Measurements from ENCODE around the gene GLDN.

GLDN gene

DNA sequence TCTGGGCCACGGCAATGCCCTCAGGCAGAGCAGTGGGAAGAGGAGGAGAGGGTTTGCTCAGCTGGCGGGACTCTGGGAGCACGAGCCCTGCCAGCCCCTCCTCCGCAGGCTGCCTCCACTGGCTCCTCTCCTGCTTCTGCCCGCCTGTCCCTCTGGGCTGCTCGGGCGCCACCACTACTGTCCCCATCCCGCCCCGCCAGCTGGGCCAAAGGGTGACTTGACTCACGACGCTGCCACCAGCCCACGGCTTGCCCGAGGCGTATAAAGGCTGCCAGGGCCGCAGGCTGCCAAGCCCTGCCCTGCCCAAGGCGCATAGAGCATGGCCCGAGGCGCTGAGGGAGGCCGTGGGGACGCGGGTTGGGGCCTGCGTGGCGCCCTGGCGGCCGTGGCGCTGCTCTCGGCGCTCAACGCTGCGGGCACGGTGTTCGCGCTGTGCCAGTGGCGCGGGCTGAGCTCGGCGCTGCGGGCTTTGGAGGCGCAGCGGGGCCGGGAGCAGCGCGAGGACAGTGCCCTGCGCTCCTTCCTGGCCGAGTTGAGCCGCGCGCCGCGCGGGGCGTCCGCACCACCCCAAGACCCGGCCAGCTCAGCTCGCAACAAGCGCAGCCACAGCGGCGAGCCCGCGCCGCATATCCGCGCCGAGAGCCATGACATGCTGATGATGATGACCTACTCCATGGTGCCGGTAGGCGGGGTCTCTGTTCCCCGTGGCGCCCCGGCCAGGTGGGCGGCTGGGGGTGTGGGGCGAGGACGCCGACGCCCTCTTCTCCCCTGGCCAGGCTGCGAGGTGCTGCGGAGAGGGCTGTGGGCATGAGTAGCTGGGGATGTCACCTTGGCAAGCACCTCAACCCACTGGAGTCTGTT, at the start of gene GLDN:
Gene GLDN, plus strand, starts transcription at position 290 of the 861 bp plus-strand sequence. Its CDS starts 30 bp downstream, at position 320.
- DNase-seq (ENCODE audit: low read depth): no peak

DNA sequence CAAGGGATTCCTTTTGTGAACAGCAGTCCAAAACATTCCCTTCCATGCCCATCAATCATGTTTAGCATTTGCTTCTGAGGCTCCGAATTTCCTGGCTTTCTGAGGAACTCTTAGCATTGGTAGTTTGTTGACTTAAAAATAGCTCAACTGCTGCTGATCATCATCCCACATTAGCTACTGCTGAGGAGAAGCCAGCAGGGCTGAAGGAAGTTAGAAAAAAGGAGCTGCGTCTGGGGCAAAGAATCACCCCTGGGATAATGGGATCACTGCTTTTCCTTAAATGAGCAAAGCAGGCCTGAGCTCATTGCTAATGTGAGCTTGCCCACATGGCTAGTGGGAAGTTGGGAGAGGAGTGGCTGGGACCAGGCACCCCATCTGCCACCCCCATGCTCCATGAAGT, 42.8 kb upstream of the GLDN start:
- DNase-seq (ENCODE audit: low read depth): no peak

DNA sequence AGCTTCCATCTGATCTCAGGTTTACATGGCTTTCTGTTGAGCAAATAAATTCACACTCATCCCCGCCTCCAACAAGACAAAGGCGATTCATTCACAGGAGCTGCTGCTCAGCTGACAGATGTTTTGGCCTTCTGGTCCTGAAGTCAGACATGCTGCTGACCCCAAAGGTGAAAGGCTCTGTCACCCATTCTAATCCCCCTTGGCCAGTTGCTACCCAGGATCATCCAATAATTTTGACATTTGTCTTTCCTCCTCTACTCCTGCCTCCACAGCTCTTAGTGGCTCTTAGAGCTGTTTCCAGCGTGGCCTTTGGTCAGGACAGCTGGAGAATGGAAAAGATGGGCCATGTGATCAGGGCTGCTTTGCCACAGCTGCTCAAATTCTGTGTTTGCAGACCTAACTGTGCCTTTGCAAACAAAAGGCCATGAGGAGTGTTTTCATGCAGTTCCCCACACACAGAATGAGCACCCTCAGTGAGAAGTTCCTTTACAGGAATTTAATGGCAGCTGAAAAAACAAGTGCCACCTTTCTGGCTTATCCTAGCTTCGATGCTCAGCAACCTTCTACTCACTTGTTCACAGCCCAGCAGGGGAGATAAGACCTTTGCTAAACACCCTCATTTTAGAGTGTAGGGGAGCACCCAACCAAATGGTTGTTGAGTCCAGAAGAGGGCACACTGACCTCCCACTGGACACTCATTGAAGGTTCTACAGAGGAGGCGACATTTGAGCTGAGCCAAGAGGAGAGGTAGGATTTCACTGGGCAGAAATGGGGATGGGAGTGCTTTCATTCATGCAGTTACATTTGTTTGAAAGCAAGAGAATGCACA, 42.1 kb upstream of the GLDN start:
- no peak for DNase-seq (ENCODE audit: low read depth)

DNA sequence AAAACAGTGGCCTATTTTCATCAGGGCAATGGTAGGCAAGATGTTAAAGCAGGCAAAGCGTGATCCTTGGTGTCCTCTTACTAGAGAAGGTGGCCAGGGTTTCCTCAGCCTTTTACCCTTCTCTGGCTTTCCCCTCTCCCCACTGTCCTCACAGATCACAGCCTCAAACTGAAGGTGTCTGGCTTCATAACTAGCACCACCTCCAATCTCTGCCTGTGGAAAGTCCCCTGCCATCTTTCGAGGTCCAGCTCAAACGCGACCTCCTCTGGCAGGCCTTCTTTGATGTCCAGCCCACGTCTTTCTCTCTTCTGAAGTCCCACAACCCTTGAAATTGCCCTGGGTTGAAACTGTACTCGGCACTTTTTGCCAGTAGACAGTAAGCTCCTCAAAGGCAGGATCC, 39.0 kb upstream of the GLDN start:
- DNase-seq (ENCODE audit: low read depth): no peak

DNA sequence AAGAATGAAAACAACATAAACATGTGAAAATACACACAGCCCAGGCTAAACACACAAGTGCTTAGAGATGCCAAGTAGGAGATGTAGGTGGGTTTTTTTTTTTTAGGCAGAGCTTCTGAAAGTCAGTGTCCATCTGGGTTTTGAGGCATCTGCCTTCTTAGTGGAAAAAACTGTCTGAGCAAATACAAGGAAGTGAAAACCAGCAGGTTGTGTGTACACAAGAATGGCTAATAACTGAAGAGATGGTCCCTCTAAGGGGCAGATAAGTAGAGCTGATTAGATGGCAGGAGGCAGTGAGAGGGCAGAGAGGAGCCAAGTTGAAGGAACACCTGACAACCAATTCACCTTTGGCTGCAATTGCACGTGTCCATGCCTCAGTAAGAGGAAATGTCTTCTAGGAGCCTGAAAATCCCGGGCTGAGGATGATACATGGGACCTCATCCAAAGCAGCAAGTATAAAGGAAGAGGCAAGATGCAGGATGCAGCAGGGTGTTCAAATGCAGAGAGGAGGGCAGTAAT, 37.9 kb upstream of the GLDN start:
- no peak for DNase-seq (ENCODE audit: low read depth)

DNA sequence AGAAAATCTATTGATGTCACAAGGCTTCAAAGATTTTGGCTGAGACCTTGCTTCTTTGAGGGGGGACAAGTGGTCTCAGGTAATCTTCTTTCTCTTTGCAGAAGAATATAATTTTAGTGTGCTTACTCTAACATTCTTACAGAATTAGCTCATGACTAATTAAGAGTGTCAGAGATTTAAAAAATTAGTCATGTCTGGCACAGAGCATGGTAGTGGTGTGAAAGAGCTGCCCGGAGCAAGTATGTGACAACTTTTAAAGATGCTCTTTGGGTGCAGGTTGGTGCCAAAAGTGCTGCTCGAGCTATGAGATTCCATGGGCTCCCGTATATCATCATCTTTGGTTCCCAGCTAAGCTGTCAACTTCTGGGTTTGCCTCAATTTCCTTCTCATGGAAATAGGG, 34.1 kb upstream of the GLDN start:
- DNase-seq (ENCODE audit: low read depth): no peak

DNA sequence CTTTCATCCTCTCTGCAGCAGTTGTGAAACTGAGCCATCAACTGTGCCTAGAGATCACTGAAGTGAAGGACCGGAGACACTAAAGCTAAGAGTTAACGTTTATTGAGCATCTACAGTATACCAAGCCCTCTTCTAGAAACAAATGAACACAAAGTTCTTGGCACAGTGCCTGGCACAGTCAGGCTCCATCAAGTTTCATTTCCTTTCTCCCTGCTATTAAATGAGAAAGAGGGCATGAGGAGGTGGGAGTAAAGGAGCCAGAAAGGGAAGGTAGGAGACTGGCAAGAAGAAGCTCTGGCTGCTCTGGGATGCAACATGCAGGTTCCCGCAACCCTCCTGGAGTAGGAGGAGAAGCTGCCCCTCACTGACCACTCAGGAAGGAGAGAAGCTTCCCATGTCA, 33.6 kb upstream of the GLDN start:
- no peak for DNase-seq (ENCODE audit: low read depth)

DNA sequence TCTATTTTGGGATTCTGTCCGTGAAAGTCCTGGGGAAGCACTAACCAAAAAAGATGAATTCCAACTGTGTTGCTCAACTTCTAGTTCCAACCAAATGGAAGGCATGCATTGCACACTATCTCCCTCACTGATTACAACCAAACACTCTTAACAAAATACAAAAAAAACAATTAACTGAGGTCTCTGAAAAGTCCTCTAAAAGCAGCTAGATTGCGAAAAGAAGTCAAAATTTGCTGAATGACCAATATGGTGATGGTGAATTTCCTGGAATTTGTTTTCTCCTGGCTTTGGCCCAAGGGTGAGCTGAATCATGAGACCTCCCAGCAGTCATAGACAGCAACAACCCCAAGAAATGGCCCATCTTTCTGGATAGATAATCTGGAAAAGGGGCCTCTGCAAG, 31.4 kb upstream of the GLDN start:
- peak; percentile 82 for DNase-seq (ENCODE audit: low read depth)

DNA sequence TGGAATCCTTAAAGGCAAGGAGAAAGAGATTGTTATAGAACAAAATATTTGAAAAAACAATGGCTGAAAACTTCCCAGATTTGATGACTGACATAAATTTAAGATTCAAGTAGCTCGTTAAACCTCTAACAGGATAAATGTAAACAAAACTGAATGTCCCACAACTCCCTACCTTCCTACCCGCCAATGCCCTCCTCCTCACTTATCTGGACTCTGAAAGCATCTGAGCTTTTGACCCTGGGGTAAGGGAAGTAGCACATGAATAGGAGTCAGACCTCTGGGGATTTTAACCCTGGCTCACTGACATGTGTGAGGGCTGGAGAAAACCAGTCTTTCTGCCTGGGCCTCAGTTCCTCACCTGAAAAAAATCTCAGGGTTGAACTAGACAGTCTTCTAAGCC, 29.9 kb upstream of the GLDN start:
- no peak for DNase-seq (ENCODE audit: low read depth)

DNA sequence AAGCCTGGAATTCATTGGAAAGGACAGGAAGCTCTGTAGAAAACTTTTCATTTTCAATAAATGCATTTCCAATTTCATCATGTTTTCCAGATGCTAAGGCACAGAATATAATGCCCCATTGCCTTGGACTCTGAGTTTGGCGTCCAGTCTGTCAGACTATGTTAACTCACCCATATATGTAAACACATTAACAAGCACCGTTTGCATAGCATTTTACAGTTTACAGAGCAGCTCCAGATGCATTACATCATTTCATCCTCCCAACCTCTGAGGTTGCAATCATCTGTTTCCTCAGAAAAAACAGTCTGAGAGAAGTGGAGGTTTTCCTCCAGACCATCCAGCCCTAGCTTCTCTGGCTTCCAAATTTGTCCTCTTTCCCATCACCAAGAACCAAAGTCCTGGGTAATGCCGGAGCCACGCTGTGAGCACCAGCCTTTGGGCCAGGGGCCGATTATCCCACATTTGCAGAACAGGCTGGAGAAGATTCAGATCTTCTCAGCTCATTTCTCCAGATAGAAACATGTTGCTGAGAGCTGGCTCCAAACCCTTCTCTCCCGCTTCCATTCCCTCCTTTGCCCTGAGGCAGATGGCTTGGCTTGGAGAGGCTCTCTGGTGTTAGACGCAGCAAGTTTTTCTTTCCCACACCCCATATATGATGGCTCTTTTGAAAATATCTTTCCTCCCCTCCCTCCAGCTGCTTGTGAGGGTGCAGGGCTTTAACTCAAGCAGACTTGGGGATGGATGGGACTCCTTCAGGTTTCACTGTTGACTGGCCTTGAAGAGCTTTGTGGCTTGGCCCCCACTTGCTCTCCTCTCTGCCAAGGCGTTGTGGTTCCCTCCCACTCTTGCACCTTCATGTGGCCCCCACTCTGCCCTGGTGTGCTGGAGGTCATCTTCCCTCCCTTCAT, 29.0 kb upstream of the GLDN start:
- DNase-seq (ENCODE audit: low read depth): no peak

DNA sequence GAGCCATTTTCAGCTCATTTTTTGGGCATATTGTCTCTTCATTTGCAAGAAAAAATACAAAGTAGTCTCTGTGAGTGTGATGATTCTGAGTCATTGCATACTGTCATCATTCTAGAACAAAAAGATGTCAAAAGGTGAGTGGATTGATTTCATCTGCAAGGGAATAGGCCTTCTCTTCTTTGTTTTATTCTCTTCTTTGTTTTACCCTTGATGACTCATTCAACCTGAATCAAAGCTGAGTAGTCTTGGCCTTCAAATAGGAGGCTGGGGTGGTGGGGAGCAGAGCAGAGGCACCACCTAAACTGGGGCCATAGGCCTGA, 28.4 kb upstream of the GLDN start:
- no peak for DNase-seq (ENCODE audit: low read depth)

DNA sequence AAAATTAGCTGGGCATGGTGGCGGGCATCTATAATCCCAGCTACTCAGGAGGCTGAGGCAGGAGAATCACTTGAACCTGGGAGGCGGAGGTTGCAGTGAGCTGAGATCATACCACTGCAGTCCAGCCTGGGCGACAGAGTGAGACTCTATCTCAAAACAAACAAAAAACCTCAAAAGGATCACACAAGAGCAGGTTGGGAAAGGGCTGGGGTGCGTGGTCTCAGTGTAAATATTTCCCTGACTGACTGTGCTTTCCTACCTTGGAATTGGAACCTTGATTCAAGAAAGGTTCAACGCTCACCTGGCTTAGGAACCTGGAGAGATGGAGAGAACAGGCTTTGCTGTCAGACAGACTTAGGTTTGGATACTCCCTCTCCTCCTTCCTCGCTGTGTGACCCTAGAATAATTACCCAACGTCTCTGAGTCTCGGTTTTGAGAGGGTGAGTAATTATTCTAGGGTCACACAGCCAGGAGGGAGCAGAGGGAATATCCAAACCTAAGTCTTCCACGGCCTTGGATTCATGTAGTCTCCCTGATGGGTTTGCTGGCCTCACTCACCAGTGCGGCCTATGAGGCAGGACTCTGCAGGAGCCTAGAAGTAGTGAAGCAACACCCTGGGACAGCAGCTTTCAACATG, 27.7 kb upstream of the GLDN start:
- no peak for DNase-seq (ENCODE audit: low read depth)

DNA sequence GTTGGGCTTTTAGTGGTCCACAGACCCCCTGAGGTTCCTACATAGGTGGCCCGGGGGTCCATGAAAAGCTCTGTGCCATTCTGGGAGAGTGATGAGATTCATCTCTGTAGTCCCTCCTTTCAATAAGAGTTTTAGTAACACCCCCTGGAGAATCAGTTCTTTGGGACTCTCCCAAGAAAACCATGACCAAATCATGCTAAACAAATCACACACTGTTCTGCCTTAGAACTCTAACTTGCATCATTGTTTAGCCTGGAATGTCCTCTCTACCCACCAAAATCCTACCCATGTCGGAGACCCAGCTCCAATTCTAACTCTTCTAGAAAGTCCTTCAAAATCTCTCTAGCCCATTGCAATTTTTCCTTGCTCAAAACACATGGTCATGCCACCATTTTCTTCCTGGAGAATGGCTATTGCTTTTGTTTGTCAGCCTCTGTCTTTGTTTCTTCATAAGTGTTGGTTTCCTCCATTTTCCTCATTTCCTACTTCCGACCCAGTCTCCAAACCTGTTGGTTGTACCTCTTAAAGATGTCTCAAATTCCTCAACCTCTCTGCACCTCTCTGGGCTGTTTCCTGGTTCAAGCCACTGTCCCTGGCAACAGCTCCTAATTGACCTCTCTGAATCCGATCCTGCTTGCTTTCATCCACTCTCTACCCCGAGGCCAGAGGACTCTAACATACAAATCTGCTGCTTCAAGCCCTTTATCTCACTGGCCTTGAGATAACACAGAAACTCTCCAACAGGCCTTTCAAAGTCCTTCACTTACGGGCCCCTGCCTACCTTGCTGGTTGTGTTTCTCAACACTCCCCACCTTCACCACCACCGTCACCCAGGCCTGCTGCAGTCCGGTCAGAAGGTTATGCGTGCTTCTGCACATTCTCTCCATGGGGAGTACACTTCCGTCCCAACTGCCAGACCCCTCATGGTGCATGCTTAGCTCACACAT, 26.8 kb upstream of the GLDN start:
- no peak for DNase-seq (ENCODE audit: low read depth)

DNA sequence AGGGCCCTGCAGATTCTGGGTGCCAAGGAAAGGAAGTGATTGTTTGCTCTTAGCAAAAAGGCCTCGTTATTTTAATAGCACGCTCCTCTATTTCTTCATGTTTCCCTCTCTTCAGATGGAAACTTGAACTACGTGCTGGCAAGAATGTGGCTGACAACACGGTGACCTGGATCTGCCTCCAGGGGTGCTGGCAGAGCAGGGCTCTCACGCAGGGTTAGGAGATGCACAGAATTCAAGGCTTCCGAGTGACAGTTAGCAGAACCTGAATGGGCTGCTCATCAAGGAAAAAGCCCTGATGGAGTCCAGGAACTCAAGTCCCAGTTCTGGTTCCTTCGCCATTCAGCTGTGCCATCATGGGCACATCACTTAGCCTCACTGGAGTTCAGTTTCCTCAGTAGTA, 25.7 kb upstream of the GLDN start:
- no peak for DNase-seq (ENCODE audit: low read depth)

DNA sequence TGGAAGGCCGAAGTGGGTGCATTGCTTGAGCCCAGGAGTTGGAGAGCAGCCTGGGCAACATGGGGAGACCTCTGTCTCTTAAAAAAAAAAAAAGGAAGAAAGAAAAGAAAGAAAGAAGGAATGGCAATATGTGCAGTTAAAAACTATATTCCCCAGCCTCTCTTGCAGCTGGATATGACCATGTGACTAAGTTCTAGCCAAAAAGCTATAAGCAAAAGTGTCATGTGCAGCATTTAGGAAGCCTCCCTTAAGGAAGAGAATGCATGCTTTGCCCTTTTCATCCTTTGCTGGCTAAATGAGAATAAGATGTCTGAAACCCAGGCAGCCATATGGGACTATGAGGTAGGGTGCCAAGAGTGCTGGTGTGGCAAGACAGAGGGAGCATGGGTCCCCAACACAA, 24.8 kb upstream of the GLDN start:
- DNase-seq (ENCODE audit: low read depth): no peak

DNA sequence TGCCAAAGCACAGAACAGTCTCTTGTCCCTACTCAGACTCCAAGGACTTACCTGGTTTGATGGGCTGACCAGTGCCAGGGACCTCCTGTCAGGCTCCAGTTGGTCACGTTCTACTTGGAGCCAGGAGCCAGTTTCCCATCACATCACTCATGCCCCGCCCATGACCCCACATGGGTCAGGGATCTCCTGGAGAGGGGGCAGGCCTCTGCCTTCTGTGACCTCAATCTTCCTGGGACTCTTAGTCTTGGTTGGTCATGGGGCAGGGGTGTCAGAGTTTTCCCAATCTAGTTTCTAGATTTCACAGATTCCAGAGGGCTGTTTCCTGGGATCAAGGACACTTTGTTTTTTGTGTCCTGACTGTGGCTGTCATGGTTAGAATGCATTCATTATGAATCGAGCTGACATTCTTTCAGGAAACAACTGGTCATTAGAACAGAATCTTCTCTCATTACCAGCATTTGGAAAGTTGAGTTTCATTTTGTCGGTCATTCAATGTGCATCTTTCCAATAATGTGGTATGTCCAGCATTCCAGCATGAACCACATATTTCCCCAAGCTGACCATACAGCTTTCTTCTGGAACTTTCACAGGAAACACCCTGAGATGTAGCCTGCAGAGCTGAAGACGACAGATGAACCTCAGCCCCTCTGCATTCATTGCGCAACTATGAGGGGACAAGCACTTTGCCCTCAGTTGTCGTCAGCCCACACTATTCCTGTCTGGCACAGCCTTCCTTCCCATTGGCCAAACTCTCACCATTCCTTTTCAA, 22.9 kb upstream of the GLDN start:
- peak; percentile 65 for DNase-seq (ENCODE audit: low read depth)

DNA sequence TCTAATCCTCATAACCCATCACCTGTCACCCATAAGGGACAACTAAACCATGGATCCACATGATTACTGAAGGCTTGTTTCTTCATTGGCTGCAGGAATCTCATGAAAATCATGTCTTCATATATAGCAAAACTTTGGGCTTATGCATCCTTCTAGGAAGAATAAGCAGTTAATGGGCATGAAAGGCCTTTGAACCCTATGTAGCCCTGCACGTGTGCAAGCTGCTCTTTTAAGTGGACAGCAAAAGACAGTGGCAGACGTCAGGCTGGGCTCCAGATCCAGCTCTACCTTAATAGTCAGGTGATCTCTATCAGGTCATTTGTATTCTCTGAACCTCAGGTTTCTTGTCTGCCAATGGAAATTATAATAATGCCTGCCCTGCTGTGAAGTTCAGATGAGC, 21.9 kb upstream of the GLDN start:
- no peak for DNase-seq (ENCODE audit: low read depth)

DNA sequence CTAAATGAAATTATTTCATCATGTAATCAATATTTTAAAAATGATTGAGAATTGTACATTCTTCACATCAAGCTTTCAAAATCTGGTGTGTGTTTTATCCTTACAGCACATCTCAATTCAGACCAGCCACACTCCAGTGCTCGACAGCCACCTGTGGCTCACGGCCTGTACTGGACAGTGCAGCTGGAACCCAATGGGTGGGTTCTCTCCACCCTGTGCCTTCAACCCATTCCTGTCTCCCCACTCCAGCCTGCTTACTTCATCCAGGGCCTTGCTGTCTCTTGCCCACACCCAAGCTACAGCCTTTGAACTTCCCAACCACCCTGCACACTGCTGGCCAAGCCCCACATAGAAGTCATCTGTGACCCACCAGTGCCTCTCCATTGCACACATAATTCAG, 20.6 kb upstream of the GLDN start:
- no peak for DNase-seq (ENCODE audit: low read depth)

DNA sequence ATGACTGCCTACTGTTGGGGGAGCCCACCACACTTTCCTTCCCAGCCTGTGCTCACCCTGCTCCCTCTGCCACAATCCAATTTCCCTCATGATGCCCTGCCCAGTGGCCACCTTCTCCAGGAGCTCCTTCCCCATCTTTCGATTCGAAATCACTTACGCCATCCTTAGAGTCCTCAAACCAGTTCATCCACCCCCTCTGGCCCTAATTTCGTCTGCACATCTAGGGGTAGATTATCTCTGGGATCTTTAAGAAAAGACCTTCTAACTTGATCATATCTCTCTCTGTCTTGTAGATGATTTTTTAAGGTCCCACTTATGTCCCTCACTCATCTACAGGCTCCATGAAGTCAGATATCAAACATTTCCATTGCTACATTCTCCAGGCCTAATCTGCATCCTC, 20.1 kb upstream of the GLDN start:
- DNase-seq (ENCODE audit: low read depth): no peak
